ENCODE measurements around the gene TTC7B.

DNA sequence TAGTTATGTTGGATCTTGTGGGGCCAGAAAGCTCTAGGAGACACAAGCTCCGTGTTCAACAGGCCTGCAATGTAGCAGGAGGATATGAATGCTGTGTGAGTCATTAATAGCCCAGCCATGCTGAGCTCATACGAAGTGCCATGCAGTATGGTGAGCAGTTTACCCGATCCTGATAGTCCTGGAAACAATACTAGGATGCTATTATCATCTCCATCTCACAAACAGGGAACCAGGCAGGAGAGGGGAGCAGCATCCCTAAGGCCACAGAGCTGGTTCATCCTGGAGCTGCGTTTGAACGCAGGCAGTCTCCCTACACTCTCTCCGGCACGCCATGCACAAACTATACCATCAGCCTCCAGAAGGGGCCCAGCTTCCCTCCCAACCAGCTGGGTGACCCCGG, 20.5 kb downstream of the TTC7B start:
- TF ChIP-seq CTCF (IDR thresholded peaks at IDR 0.05; ENCODE audit: insufficient read depth, low read length) (no peak), GABPA (IDR thresholded peaks at IDR 0.05; ENCODE audit: low read depth) (no peak), POLR2AphosphoS5 (IDR thresholded peaks at IDR 0.05; ENCODE audit: low read depth) (no peak), SPI1 (IDR thresholded peaks at IDR 0.05; ENCODE audit: borderline replicate concordance, low read depth) (no peak)
- TF ChIP-seq, protein P1, sequence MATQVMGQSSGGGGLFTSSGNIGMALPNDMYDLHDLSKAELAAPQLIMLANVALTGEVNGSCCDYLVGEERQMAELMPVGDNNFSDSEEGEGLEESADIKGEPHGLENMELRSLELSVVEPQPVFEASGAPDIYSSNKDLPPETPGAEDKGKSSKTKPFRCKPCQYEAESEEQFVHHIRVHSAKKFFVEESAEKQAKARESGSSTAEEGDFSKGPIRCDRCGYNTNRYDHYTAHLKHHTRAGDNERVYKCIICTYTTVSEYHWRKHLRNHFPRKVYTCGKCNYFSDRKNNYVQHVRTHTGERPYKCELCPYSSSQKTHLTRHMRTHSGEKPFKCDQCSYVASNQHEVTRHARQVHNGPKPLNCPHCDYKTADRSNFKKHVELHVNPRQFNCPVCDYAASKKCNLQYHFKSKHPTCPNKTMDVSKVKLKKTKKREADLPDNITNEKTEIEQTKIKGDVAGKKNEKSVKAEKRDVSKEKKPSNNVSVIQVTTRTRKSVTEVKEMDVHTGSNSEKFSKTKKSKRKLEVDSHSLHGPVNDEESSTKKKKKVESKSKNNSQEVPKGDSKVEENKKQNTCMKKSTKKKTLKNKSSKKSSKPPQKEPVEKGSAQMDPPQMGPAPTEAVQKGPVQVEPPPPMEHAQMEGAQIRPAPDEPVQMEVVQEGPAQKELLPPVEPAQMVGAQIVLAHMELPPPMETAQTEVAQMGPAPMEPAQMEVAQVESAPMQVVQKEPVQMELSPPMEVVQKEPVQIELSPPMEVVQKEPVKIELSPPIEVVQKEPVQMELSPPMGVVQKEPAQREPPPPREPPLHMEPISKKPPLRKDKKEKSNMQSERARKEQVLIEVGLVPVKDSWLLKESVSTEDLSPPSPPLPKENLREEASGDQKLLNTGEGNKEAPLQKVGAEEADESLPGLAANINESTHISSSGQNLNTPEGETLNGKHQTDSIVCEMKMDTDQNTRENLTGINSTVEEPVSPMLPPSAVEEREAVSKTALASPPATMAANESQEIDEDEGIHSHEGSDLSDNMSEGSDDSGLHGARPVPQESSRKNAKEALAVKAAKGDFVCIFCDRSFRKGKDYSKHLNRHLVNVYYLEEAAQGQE (IDR thresholded peaks at IDR 0.05; ENCODE audit: insufficient replicate concordance, low read depth), result no peak

All from HL-60 (cell line).